Eye (tissue), 1 donor: ENCODE measurements around the gene METTL15.
A peak's percentile ranks its signal among the peaks of the same experiment; 100 is the strongest.
"Not testable (repeated sequence)": the region's sequence is repeated elsewhere in the genome, so short reads cannot be mapped to it uniquely, and the experiment has no call there.

Experiments used
- DNase-seq: peaks from one replicate; pipeline ENCODE4 v3.0.0-alpha.2; 2015

The METTL15 gene

GRCh38 chr11:28223994-28224393 is 115.8 kb downstream of the METTL15 start:
- DNase-seq = no peak

- no peak for DNase-seq
Measured at GRCh38 chr11:28227460-28227859, 119.3 kb downstream of the METTL15 start.

GRCh38 chr11:28228196-28228895 is 120.2 kb downstream of the METTL15 start:
- no peak for DNase-seq

- no peak for DNase-seq
Measured at GRCh38 chr11:28231475-28231874, 123.3 kb downstream of the METTL15 start.

GRCh38 chr11:28232649-28233048 is 124.5 kb downstream of the METTL15 start:
- DNase-seq = no peak

- DNase-seq = no peak
Measured at GRCh38 chr11:28241760-28242159, 133.6 kb downstream of the METTL15 start.

- no peak for DNase-seq
Measured at GRCh38 chr11:28242596-28242995, 134.4 kb downstream of the METTL15 start.

- DNase-seq = no peak
Measured at GRCh38 chr11:28243061-28243460, 134.9 kb downstream of the METTL15 start.

GRCh38 chr11:28243581-28243980 is 135.4 kb downstream of the METTL15 start:
- DNase-seq = no peak

GRCh38 chr11:28245131-28245530 is 136.9 kb downstream of the METTL15 start:
- DNase-seq = no peak

- no peak for DNase-seq
Measured at GRCh38 chr11:28250192-28250591, 142.0 kb downstream of the METTL15 start.

- no peak for DNase-seq
Measured at GRCh38 chr11:28251257-28251656, 143.1 kb downstream of the METTL15 start.

GRCh38 chr11:28257761-28258160 is 149.6 kb downstream of the METTL15 start:
- DNase-seq = no peak

GRCh38 chr11:28259177-28259843 is 151.1 kb downstream of the METTL15 start:
- no peak for DNase-seq

- DNase-seq = peak; percentile 69
Measured at GRCh38 chr11:28268925-28269324, 160.7 kb downstream of the METTL15 start.

GRCh38 chr11:28269586-28269985 is 161.4 kb downstream of the METTL15 start:
- peak; percentile 64 for DNase-seq

- not testable (repeated sequence) for DNase-seq
Measured at GRCh38 chr11:28272247-28272646, 164.1 kb downstream of the METTL15 start.

- DNase-seq = no peak
Measured at GRCh38 chr11:28274216-28274615, 166.0 kb downstream of the METTL15 start.

GRCh38 chr11:28284196-28284595 is 176.0 kb downstream of the METTL15 start:
- DNase-seq = no peak

- DNase-seq = no peak
Measured at GRCh38 chr11:28289444-28289843, 181.3 kb downstream of the METTL15 start.

GRCh38 chr11:28290995-28291394 is 182.8 kb downstream of the METTL15 start:
- DNase-seq = not testable (repeated sequence)

- DNase-seq = no peak
Measured at GRCh38 chr11:28296426-28296825, 188.2 kb downstream of the METTL15 start.

GRCh38 chr11:28298209-28298608 is 190.0 kb downstream of the METTL15 start:
- DNase-seq = no peak

- DNase-seq = no peak
Measured at GRCh38 chr11:28303477-28304191, 195.4 kb downstream of the METTL15 start.
